HCT116 (cell line): ENCODE data around the gene CCL28. TPM values are rescaled to one million over a fixed set of nuclear protein-coding genes. Genes with fewer than 3 reads are reported as not detected.

Source experiments
- ATAC-seq: fragments of 200-7000 bp; cut with Tn5 transposase; 2 replicates; pipeline ENCODE4 v1.9.1; 2020; ENCODE audit warnings: mild to moderate bottlenecking, moderate library complexity
- BruUV-seq: library from RNA; stranded (reverse); fragments of 400-500 nt; replicated peaks from 2 replicates; lab custom pipeline; 2021; lab: Mats Ljungman, UMichigan
- CTCF ChIA-PET: fragments of 300-600 bp; sonication (Branson Sonifier 250); formaldehyde crosslinking; loops from one replicate; lab custom pipeline; 2021; ENCODE audit warnings: antibody characterized with exemption; lab: Charles Lee
- POLR2A ChIA-PET: fragments of 300-600, 350-600 bp; sonication (Branson Sonifier 250); formaldehyde crosslinking; loops from one replicate; lab custom pipeline; 2021; ENCODE audit warnings: antibody characterized with exemption; lab: Charles Lee
- RAD21 ChIA-PET, 2 experiments: fragments of 300-600 bp; sonication (Branson Sonifier 250); formaldehyde crosslinking; loops; one replicate each; lab custom pipeline; 2023; ENCODE audit warnings: low total read pairs in 2 of 2; ENCODE audit not compliant: uncharacterized antibody in 2 of 2, unreplicated experiment in 2 of 2, low non-redundant PET in 1 of 2; lab: Charles Lee
- DNase-seq: peaks from one replicate; pipeline ENCODE4 v3.0.0-alpha.2; 2010; ENCODE audit warnings: low read depth, low spot score
- H2AFZ ChIP-seq: fragments of 200-600 bp; shearing (Covaris generic), sonication (generic); 2 replicates; pipeline ENCODE4 v1.6.1; 2017; ENCODE audit warnings: low read depth, mixed run types, mixed read lengths, antibody characterized with exemption, low read length; ENCODE audit not compliant: poor library complexity, severe bottlenecking
- H3K27ac ChIP-seq: 2 replicates; pipeline ENCODE4 v1.5.1; 2012; ENCODE audit warnings: low read depth, low read length
- H3K27me3 ChIP-seq: fragments of 200-600 bp; sonication (generic); 2 replicates; pipeline ENCODE4 v1.6.1; 2016; ENCODE audit warnings: mixed run types, low read length, mixed read lengths; ENCODE audit not compliant: insufficient read depth
- H3K36me3 ChIP-seq, 2 experiments: fragments of 200-500 bp in 1 of 2; fragments of 200-600 bp in 1 of 2; sonication (Bioruptor generic) in 1 of 2; sonication (generic) in 1 of 2; 2 replicates each; pipeline versions ENCODE4 v1.5.1 to v1.6.1; 2014 to 2016; ENCODE audit warnings: low read length in 2 of 2, inconsistent platforms in 1 of 2, mixed read lengths in 1 of 2, mixed run types in 1 of 2; ENCODE audit not compliant: insufficient read depth in 2 of 2, control insufficient read depth in 1 of 2
- H3K4me1 ChIP-seq, 2 experiments: fragments of 200-600 bp in 1 of 2; sonication (generic) in 1 of 2; 2 replicates each; pipeline versions ENCODE4 v1.5.1 to v1.6.1; 2012 to 2017; ENCODE audit warnings: low read length in 2 of 2, inconsistent platforms in 1 of 2, mild to moderate bottlenecking in 1 of 2, mixed read lengths in 1 of 2, mixed run types in 1 of 2, moderate library complexity in 1 of 2; ENCODE audit not compliant: insufficient read depth in 2 of 2, control insufficient read depth in 1 of 2
- H3K4me2 ChIP-seq: fragments of 200-600 bp; sonication (generic); 2 replicates; pipeline ENCODE4 v1.6.1; 2017; ENCODE audit warnings: mixed run types, low read length, mixed read lengths
- H3K4me3 ChIP-seq, 2 experiments: fragments of 200-600 bp in 1 of 2; sonication (generic) in 1 of 2; replicated peaks in 1 of 2; 2 replicates each; pipeline ENCODE4 v1.5.1; 2011 to 2016; ENCODE audit warnings: low read length in 2 of 2, control low read depth in 1 of 2, low read depth in 1 of 2, mild to moderate bottlenecking in 1 of 2, mixed read lengths in 1 of 2, mixed run types in 1 of 2
- H3K79me2 ChIP-seq: fragments of 200-600 bp; sonication (generic); 2 replicates; pipeline ENCODE4 v1.6.1; 2017; ENCODE audit warnings: mild to moderate bottlenecking, mixed run types, low read length, moderate library complexity, mixed read lengths; ENCODE audit not compliant: insufficient read depth
- H3K9ac ChIP-seq: fragments of 200-600 bp; sonication (generic); 2 replicates; pipeline ENCODE4 v1.6.1; 2016; ENCODE audit warnings: low read length, mixed read lengths
- H3K9me2 ChIP-seq: fragments of 200-600 bp; sonication (generic), shearing (Covaris generic); 2 replicates; pipeline ENCODE4 v1.6.1; 2017; ENCODE audit warnings: mixed run types, mild to moderate bottlenecking, moderate library complexity; ENCODE audit not compliant: insufficient read depth
- H3K9me3 ChIP-seq, 2 experiments: fragments of 200-500 bp in 1 of 2; fragments of 200-600 bp in 1 of 2; sonication (Bioruptor generic) in 1 of 2; sonication (generic) in 1 of 2; 2 replicates each; pipeline ENCODE4 v1.6.1; 2014 to 2017; ENCODE audit warnings: low read length in 2 of 2, mixed read lengths in 2 of 2, inconsistent platforms in 1 of 2, low read depth in 1 of 2, mild to moderate bottlenecking in 1 of 2, mixed run types in 1 of 2, moderate library complexity in 1 of 2; ENCODE audit not compliant: control insufficient read depth in 1 of 2, insufficient read depth in 1 of 2
- H4K20me1 ChIP-seq: fragments of 200-600 bp; sonication (generic), shearing (Covaris generic); 2 replicates; pipeline ENCODE4 v1.6.1; 2017; ENCODE audit warnings: mixed run types, mild to moderate bottlenecking, moderate library complexity; ENCODE audit not compliant: insufficient read depth
- CEBPB ChIP-seq: IDR thresholded peaks from 2 replicates; pipeline ENCODE4 v1.6.1; 2012; ENCODE audit warnings: low read depth
- EZH2 ChIP-seq: fragments of 200-600 bp; sonication (generic); IDR thresholded peaks from 2 replicates; pipeline ENCODE4 v1.6.1; 2017; ENCODE audit warnings: antibody characterized with exemption, mixed run types
- EZH2phosphoT487 ChIP-seq: fragments of 200-600 bp; IDR thresholded peaks from 2 replicates; pipeline ENCODE4 v1.6.1; 2018; ENCODE audit warnings: antibody characterized with exemption, borderline replicate concordance
- JUND ChIP-seq: IDR thresholded peaks from 2 replicates; pipeline ENCODE4 v1.6.1; 2012
- POLR2AphosphoS5 ChIP-seq: IDR thresholded peaks from 2 replicates; pipeline ENCODE4 v1.6.1; 2011; ENCODE audit warnings: mild to moderate bottlenecking, low read depth, low read length, moderate library complexity
- SIN3A ChIP-seq: IDR thresholded peaks from 2 replicates; pipeline ENCODE4 v1.6.1; 2012; ENCODE audit warnings: low read depth
- SRF ChIP-seq: IDR thresholded peaks from 2 replicates; pipeline ENCODE4 v1.6.1; 2012; ENCODE audit warnings: low read depth
- TCF7L2 ChIP-seq: IDR thresholded peaks from 2 replicates; pipeline ENCODE4 v1.7.0; 2011; ENCODE audit warnings: borderline replicate concordance, inconsistent platforms; ENCODE audit not compliant: insufficient read depth, insufficient read length; ENCODE audit errors: extremely low read depth
- ZFX ChIP-seq: fragments of 450-650 bp; IDR thresholded peaks from 2 replicates; pipeline ENCODE4 v1.6.1; 2017
- intact Hi-C: fragments of 100-400 bp; cut with micrococcal nuclease; formaldehyde crosslinking; loops from 2 replicates; pipeline ENCODE4 v1.10.0; 2022
- total RNA-seq: library from RNA; stranded (reverse); gene quantifications from one replicate; pipeline ENCODE4 v1.2.1, GENCODE V29; 2021; ENCODE audit not compliant: unreplicated experiment
- TF ChIP-seq, protein P1 (sequence below): IDR thresholded peaks from 2 replicates; pipeline ENCODE4 v1.6.1; 2012; ENCODE audit warnings: low read depth
- TF ChIP-seq, protein P2 (sequence below): IDR thresholded peaks from 2 replicates; pipeline ENCODE4 v1.6.1; 2012
- TF ChIP-seq, protein P3 (sequence below): IDR thresholded peaks from 2 replicates; pipeline ENCODE4 v1.6.1; 2012
- TF ChIP-seq, protein P4 (sequence below), 3 experiments: fragments of 200-600 bp in 1 of 3; sonication (generic) in 1 of 3; IDR thresholded peaks in 2 of 3; conservative IDR thresholded peaks in 1 of 3; 2 replicates each; pipeline ENCODE4 v1.5.1; 2012 to 2017; ENCODE audit warnings: low read depth in 2 of 3, low read length in 2 of 3, antibody characterized with exemption in 1 of 3, borderline replicate concordance in 1 of 3, control low read depth in 1 of 3, mild to moderate bottlenecking in 1 of 3, mixed read lengths in 1 of 3, mixed run types in 1 of 3, moderate library complexity in 1 of 3; ENCODE audit not compliant: insufficient read depth in 1 of 3

Gene CCL28
- total RNA-seq, 1 experiment from 2014 or later, result 0.25 TPM

DNA sequence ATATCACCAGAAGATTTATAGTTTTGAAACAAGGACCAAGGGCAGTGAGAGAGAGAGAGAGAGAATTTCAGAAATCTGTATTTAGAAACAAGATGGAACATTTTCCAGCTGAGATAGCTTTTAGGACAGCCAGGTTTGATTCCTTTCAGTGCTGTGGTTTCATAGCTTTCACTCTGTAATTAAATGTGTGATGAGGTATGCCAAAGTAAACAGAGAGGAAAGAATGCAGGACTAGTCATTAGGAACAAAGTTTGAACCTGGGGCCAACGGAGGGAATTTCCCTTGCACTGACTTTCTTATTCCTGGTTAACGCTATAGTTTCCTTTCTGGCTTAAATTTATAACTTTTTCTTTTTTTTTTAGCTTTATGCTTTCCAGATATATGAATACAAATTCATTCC, 10.0 kb upstream of the CCL28 start (continued):
- TF ChIP-seq, protein P1, sequence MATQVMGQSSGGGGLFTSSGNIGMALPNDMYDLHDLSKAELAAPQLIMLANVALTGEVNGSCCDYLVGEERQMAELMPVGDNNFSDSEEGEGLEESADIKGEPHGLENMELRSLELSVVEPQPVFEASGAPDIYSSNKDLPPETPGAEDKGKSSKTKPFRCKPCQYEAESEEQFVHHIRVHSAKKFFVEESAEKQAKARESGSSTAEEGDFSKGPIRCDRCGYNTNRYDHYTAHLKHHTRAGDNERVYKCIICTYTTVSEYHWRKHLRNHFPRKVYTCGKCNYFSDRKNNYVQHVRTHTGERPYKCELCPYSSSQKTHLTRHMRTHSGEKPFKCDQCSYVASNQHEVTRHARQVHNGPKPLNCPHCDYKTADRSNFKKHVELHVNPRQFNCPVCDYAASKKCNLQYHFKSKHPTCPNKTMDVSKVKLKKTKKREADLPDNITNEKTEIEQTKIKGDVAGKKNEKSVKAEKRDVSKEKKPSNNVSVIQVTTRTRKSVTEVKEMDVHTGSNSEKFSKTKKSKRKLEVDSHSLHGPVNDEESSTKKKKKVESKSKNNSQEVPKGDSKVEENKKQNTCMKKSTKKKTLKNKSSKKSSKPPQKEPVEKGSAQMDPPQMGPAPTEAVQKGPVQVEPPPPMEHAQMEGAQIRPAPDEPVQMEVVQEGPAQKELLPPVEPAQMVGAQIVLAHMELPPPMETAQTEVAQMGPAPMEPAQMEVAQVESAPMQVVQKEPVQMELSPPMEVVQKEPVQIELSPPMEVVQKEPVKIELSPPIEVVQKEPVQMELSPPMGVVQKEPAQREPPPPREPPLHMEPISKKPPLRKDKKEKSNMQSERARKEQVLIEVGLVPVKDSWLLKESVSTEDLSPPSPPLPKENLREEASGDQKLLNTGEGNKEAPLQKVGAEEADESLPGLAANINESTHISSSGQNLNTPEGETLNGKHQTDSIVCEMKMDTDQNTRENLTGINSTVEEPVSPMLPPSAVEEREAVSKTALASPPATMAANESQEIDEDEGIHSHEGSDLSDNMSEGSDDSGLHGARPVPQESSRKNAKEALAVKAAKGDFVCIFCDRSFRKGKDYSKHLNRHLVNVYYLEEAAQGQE, result no peak
- TF ChIP-seq EZH2 (no peak), ZFX (no peak), TCF7L2 (no peak), CEBPB (no peak), JUND (no peak), POLR2AphosphoS5 (no peak), EZH2phosphoT487 (no peak), SIN3A (no peak), SRF (no peak)
- TF ChIP-seq, protein P2, sequence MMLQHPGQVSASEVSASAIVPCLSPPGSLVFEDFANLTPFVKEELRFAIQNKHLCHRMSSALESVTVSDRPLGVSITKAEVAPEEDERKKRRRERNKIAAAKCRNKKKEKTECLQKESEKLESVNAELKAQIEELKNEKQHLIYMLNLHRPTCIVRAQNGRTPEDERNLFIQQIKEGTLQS, result no peak
- TF ChIP-seq, protein P3, sequence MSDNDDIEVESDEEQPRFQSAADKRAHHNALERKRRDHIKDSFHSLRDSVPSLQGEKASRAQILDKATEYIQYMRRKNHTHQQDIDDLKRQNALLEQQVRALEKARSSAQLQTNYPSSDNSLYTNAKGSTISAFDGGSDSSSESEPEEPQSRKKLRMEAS, result no peak

DNA sequence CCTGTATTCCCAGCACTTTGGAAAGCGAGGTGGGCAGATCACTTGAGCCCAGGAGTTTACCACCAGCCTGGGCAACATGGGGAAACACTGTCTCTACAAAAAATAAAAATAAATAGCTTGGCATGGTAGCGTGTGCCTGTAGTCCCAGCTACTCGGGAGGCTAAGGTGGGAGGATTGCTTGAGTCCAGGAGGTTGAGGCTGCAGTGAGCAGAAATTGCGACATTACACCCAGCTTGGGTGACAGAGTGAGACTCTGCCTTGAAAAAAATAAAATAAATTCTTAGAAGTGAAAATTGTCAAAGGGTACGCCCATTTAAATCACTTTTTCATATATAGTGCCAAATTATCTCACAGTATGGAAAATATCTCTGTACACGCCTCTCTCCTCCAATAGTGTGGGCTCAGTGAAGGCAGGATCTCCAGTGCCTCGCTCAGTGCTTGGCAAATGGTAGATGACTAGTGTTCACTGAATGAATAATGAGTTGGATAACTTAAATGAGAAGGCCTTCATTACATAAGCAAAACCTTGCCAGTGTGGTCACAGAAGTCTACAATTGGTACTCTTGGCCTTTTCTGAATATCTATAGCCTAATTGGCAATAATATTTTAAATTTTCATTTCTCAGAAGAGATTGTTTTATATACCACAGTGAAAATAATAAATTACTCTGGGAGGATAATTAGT, 9.4 kb upstream of the CCL28 start:
- ATAC-seq, result no peak
- BruUV-seq, result no TSS peak
- POLR2A ChIA-PET, result no interaction called here
- TF ChIP-seq, protein P4, sequence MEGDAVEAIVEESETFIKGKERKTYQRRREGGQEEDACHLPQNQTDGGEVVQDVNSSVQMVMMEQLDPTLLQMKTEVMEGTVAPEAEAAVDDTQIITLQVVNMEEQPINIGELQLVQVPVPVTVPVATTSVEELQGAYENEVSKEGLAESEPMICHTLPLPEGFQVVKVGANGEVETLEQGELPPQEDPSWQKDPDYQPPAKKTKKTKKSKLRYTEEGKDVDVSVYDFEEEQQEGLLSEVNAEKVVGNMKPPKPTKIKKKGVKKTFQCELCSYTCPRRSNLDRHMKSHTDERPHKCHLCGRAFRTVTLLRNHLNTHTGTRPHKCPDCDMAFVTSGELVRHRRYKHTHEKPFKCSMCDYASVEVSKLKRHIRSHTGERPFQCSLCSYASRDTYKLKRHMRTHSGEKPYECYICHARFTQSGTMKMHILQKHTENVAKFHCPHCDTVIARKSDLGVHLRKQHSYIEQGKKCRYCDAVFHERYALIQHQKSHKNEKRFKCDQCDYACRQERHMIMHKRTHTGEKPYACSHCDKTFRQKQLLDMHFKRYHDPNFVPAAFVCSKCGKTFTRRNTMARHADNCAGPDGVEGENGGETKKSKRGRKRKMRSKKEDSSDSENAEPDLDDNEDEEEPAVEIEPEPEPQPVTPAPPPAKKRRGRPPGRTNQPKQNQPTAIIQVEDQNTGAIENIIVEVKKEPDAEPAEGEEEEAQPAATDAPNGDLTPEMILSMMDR (IDR thresholded peaks at IDR 0.05 in 2 of 3, conservative IDR thresholded peaks at IDR 0.05 in 1 of 3; ENCODE audit: borderline replicate concordance in 1 of 3, insufficient read depth in 1 of 3, low read depth in 2 of 3, low read length in 2 of 3), result no peak
- TF ChIP-seq EZH2phosphoT487 (no peak), POLR2AphosphoS5 (no peak), JUND (no peak), ZFX (no peak), SIN3A (no peak)
- TF ChIP-seq, protein P2, result no peak
- TF ChIP-seq, protein P3, result no peak
- TF ChIP-seq, protein P1, result no peak

More for the DNA sequence above, 9.4 kb upstream of the CCL28 start:
- Histone ChIP-seq H3K9me2 (no peaks in the 10 kb centered on the region), H3K36me3 (no peaks in the 10 kb centered on the region), H3K27me3 (no peaks in the 10 kb centered on the region), H2AFZ (no peak overlapping the region), H3K9me3 (no peaks in the 10 kb centered on the region), H3K4me2 (no peak overlapping the region), H3K27ac (no peak overlapping the region), H3K79me2 (no peaks in the 10 kb centered on the region), H3K4me1 (peaks cover 7 to 10% of the 10 kb centered on the region in 2 experiments), H4K20me1 (no peaks in the 10 kb centered on the region), H3K9ac (no peak overlapping the region), H3K4me3 (no peak overlapping the region)
- intact Hi-C loops, result no loop called here
- ChIA-PET CTCF (no interaction called here), RAD21 (no interaction called here)
- DNase-seq, result no peak
